GM12873 (cell line): ENCODE results near the gene CNN1.
A peak's percentile ranks its signal among the peaks of the same experiment; 100 is the strongest.

Source experiments
- TF ChIP-seq, protein P1 (sequence below): IDR thresholded peaks from 2 replicates; pipeline ENCODE4 v1.5.1; 2012; ENCODE audit warnings: low read depth, mild to moderate bottlenecking, moderate library complexity, low read length, control low read depth; ENCODE audit not compliant: insufficient read depth; ENCODE audit errors: missing control alignments

Gene CNN1

DNA sequence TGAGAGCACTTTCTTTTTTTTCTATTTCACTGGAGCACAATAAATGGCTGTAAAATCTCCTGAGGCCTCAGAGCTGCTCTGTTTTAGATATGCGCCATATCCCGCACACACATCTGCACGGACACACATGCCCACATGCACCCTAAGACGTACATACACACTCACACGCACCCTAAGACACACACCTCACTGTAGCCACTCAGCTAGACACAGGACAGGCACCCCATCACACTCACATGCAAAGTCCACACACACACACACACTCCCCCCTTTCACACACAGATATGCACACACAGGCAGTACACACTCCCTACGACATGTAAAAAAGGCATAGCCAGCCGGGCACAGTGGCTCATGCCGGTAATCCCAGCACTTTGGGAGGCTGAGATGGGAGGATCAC, 11.6 kb downstream of the CNN1 start:
- TF ChIP-seq, protein P1, sequence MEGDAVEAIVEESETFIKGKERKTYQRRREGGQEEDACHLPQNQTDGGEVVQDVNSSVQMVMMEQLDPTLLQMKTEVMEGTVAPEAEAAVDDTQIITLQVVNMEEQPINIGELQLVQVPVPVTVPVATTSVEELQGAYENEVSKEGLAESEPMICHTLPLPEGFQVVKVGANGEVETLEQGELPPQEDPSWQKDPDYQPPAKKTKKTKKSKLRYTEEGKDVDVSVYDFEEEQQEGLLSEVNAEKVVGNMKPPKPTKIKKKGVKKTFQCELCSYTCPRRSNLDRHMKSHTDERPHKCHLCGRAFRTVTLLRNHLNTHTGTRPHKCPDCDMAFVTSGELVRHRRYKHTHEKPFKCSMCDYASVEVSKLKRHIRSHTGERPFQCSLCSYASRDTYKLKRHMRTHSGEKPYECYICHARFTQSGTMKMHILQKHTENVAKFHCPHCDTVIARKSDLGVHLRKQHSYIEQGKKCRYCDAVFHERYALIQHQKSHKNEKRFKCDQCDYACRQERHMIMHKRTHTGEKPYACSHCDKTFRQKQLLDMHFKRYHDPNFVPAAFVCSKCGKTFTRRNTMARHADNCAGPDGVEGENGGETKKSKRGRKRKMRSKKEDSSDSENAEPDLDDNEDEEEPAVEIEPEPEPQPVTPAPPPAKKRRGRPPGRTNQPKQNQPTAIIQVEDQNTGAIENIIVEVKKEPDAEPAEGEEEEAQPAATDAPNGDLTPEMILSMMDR = no peak

DNA sequence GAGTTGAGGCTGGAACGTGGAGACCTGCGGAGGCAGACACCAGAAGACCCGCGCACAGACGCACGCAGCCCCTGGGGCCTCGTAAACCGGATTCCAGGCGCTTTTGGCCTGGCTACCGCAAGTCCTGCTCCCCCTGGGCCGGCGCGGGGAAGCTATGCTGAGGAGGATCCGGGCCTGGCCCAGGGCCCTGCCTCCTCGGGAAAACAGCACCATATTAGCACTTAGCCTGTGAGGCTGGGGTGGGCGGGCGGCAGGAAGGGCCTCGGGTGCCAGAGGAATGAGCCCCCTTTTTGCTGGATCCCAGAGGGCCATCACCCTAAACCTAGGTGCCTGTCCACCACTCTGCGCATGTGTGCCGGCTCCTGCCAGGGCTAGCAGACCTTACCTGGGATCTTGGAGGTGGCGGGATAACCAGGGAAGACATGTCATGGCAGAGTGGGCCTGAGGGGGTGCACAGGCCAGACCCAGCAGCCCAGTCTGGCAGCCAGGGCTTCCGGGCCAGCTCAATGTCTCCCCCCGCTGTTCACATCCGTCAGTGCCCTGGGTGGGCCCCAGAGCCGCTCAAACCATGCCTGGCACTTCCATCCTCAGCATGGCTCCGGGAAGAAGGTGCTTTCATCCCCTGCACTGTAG, 13.1 kb downstream of the CNN1 start:
- TF ChIP-seq, protein P1 = peak; percentile 54

DNA sequence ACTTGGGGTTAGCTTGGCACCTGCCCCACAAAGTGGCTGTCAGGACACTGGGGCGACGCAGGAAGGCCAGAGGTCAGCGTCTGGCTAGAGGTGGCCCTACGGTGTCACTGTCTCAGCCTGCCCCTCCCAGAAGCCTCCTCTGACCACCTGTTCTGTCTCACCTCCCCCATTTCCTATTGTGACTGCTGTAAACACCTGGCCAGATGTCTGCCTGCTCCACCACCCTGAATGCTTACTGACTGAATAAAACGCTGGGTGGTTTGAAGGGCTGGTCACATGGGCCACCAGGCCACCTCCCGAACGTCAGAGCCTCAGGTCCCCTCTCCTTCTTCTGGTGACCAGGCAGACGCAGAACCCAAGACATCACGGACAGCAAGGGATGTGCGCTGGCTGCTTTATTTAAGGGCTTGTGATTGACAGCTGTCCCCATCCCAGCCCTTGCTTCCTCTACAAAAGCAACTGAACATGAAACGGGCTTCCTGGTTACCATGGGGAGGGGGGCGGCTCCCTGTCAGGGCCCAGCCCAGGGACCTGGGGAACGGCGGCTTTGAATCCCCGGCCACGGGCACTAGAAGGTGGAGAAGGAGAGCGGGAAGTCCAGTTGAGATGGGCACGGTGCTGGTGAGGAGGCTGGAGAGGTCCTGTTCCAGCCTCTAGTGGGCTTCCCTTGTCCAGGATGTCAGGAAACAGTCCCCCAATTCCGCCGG, 14.2 kb downstream of the CNN1 start:
- TF ChIP-seq, protein P1 = no peak

DNA sequence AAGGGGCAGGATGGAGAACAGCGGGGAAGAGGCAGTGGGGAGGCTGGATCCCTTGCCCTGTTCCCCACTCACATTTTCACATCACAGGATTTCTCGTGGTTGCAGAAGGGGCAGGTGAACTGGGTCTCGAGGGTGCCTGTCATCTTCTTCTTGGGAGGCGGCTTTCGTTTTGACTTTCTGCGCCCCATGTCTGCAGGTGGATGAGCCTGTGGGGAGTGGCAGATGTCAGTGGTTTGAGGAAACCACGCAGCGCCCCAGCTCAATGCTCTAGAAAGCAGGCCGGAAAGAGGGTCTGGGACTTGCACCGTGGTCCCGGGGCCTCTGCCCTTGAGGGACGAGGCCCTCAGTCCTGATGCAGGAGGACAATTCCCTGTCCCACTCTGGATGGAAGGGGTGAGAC, 15.5 kb downstream of the CNN1 start:
- TF ChIP-seq, protein P1 = no peak

DNA sequence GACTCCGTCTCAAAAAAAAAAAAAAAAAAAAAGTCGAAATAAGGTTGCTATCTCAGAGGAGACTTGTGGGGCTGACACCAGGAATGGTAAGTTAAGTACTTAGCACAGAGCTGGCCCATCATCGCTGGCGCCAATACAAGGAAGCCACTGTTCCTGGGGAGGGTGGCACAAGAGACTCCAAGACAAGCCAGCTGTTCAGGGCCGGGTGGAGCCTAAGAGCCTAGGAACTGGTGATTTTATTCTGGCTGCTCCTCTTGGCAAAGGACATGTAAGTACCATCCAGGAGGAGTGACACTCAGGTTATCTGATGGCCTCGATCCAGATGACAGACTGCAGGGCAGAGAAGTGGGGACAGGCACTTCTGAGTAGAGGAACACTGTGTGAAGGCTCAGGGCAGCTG, 16.6 kb downstream of the CNN1 start:
- TF ChIP-seq, protein P1 = no peak

DNA sequence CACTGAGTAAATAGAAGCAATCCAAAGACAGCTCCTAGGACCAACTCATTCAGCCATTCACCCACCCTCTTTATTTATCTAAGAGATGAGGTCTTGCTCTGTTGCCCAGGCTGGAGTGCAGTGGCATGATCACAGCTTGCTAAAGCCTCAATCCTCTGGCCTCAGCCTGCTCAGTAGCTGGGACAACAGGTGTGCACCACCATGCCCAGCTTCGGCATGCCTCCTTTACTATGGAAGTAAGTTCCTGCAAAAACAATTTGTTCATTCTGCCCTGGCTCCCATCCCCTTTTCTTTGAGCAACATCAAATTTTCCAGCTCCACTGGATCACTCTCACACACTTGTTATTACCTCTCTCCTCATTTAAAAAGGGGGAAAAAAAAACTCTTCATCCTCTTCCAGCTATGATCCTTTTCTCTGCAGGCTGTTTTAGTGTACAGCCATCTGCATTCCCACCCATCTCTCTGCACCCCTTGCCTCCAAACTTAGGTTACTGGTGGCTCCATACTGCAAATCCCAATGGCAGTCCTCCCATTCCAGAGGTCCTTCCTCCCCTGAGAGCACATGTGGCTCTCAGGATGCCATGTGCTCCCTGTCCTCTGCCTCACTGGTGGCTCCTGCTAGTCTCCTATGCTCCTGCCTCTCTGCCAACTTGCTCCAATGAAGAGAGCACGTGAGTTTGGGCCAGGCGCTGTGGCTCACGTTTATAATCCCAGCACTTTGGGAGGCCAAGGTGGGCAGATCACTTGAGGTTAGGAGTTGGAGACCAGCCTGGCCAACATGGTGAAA, 18.2 kb downstream of the CNN1 start:
- TF ChIP-seq, protein P1 = no peak
